Ishikawa (cell line): ENCODE data around the gene PTAFR.

ENCODE experiments used
- CEBPB ChIP-seq: IDR thresholded peaks from 2 replicates; pipeline ENCODE4 v1.6.1; 2012
- CREB1 ChIP-seq: IDR thresholded peaks from 2 replicates; pipeline ENCODE4 v1.6.1; 2012; ENCODE audit warnings: low read depth
- EGR1 ChIP-seq: IDR thresholded peaks from 2 replicates; pipeline ENCODE4 v1.6.1; 2012
- EP300 ChIP-seq: IDR thresholded peaks from 2 replicates; pipeline ENCODE4 v1.6.1; 2012; ENCODE audit warnings: borderline replicate concordance
- FOXM1 ChIP-seq: IDR thresholded peaks from 2 replicates; pipeline ENCODE4 v1.6.1; 2012; ENCODE audit warnings: low read depth, borderline replicate concordance
- MAX ChIP-seq: IDR thresholded peaks from 2 replicates; pipeline ENCODE4 v1.6.1; 2012
- NFIC ChIP-seq: IDR thresholded peaks from 2 replicates; pipeline ENCODE4 v1.6.1; 2012
- RAD21 ChIP-seq: IDR thresholded peaks from 2 replicates; pipeline ENCODE4 v1.6.1; 2012; ENCODE audit warnings: low read depth
- TAF1 ChIP-seq: IDR thresholded peaks from 2 replicates; pipeline ENCODE4 v1.6.1; 2012; ENCODE audit warnings: low read depth, mild to moderate bottlenecking
- TCF12 ChIP-seq: IDR thresholded peaks from 2 replicates; pipeline ENCODE4 v1.6.1; 2012; ENCODE audit warnings: low read depth
- YY1 ChIP-seq: IDR thresholded peaks from 2 replicates; pipeline ENCODE4 v1.6.1; 2012; ENCODE audit warnings: low read depth
- TF ChIP-seq, protein P1 (sequence below): IDR thresholded peaks from 2 replicates; pipeline ENCODE4 v1.6.1; 2012; ENCODE audit warnings: low read depth, mild to moderate bottlenecking
- TF ChIP-seq, protein P2 (sequence below): IDR thresholded peaks from 2 replicates; pipeline ENCODE4 v1.6.1; 2012

DNA sequence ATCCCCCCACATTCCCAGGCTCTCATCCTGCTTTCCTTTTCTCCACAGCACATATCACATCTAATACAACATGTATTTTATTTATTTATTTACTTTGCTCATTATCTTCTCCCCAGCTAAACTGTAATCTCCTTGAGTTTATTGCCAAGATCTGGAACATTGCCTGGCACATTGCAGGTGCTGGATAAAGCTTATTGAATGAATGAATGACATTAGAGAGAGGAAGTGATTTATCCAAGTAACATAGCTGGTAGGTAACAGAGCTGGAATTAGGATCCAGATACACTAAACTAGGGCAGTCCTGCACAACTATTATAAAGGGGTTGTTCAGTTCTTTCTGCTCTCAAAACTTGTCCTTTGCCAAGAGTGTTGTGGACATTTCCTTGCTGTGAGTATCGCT lies 8.6 kb upstream of the PTAFR start:
- no peak for TF ChIP-seq TCF12
- no peak for TF ChIP-seq EP300
- TF ChIP-seq, protein P1, sequence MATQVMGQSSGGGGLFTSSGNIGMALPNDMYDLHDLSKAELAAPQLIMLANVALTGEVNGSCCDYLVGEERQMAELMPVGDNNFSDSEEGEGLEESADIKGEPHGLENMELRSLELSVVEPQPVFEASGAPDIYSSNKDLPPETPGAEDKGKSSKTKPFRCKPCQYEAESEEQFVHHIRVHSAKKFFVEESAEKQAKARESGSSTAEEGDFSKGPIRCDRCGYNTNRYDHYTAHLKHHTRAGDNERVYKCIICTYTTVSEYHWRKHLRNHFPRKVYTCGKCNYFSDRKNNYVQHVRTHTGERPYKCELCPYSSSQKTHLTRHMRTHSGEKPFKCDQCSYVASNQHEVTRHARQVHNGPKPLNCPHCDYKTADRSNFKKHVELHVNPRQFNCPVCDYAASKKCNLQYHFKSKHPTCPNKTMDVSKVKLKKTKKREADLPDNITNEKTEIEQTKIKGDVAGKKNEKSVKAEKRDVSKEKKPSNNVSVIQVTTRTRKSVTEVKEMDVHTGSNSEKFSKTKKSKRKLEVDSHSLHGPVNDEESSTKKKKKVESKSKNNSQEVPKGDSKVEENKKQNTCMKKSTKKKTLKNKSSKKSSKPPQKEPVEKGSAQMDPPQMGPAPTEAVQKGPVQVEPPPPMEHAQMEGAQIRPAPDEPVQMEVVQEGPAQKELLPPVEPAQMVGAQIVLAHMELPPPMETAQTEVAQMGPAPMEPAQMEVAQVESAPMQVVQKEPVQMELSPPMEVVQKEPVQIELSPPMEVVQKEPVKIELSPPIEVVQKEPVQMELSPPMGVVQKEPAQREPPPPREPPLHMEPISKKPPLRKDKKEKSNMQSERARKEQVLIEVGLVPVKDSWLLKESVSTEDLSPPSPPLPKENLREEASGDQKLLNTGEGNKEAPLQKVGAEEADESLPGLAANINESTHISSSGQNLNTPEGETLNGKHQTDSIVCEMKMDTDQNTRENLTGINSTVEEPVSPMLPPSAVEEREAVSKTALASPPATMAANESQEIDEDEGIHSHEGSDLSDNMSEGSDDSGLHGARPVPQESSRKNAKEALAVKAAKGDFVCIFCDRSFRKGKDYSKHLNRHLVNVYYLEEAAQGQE: no peak
- no peak for TF ChIP-seq YY1
- TF ChIP-seq FOXM1: no peak
- no peak for TF ChIP-seq NFIC
- TF ChIP-seq, protein P2, sequence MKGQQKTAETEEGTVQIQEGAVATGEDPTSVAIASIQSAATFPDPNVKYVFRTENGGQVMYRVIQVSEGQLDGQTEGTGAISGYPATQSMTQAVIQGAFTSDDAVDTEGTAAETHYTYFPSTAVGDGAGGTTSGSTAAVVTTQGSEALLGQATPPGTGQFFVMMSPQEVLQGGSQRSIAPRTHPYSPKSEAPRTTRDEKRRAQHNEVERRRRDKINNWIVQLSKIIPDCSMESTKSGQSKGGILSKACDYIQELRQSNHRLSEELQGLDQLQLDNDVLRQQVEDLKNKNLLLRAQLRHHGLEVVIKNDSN: no peak
- TF ChIP-seq MAX: no peak
- no peak for TF ChIP-seq EGR1
- no peak for TF ChIP-seq CEBPB
- no peak for TF ChIP-seq RAD21
- no peak for TF ChIP-seq TAF1
- TF ChIP-seq CREB1: no peak
